ENCODE measurements around the gene ARMH4. TPM values are rescaled to one million over a fixed set of nuclear protein-coding genes. Genes with fewer than 3 reads are reported as not detected.
"Not testable (repeated sequence)": the region's sequence is repeated elsewhere in the genome, so short reads cannot be mapped to it uniquely, and the experiment has no call there.

Gene ARMH4
- total RNA-seq, 1 donor from 2014 or later: 18.2 TPM

GRCh38 chr14:58146399-58146798, 5.6 kb downstream of the ARMH4 start:
- no peak for DNase-seq

GRCh38 chr14:58145936-58146335, 6.1 kb downstream of the ARMH4 start:
- no peak for DNase-seq

- no peak for DNase-seq
Measured at GRCh38 chr14:58143106-58143505, 8.9 kb downstream of the ARMH4 start.

GRCh38 chr14:58141893-58142292, 10.1 kb downstream of the ARMH4 start:
- DNase-seq: no peak

GRCh38 chr14:58138714-58139482, 13.1 kb downstream of the ARMH4 start:
- DNase-seq: no peak

- DNase-seq: peak; percentile 45
Measured at GRCh38 chr14:58138031-58138713, 13.8 kb downstream of the ARMH4 start.

GRCh38 chr14:58133739-58134138, 18.3 kb downstream of the ARMH4 start:
- DNase-seq: no peak

GRCh38 chr14:58131386-58131785, 20.6 kb downstream of the ARMH4 start:
- DNase-seq: no peak

- DNase-seq: no peak
Measured at GRCh38 chr14:58130116-58130782, 21.8 kb downstream of the ARMH4 start.

GRCh38 chr14:58129208-58129607, 22.8 kb downstream of the ARMH4 start:
- no peak for DNase-seq

GRCh38 chr14:58128416-58128815, 23.6 kb downstream of the ARMH4 start:
- DNase-seq: no peak

- not testable (repeated sequence) for DNase-seq
Measured at GRCh38 chr14:58122546-58122945, 29.5 kb downstream of the ARMH4 start.

- no peak for DNase-seq
Measured at GRCh38 chr14:58121530-58122186, 30.4 kb downstream of the ARMH4 start.

GRCh38 chr14:58119381-58119780, 32.6 kb downstream of the ARMH4 start:
- DNase-seq: peak; percentile 53

- DNase-seq: no peak
Measured at GRCh38 chr14:58118097-58118815, 33.8 kb downstream of the ARMH4 start.

- DNase-seq: no peak
Measured at GRCh38 chr14:58109744-58110143, 42.3 kb downstream of the ARMH4 start.

- DNase-seq: no peak
Measured at GRCh38 chr14:58108717-58109116, 43.3 kb downstream of the ARMH4 start.

- DNase-seq: peak; percentile 81
Measured at GRCh38 chr14:58107947-58108552, 44.0 kb downstream of the ARMH4 start.

GRCh38 chr14:58107041-58107440, 45.0 kb downstream of the ARMH4 start:
- DNase-seq: no peak

GRCh38 chr14:58106446-58106845, 45.6 kb downstream of the ARMH4 start:
- DNase-seq: no peak

- DNase-seq: peak; percentile 51
Measured at GRCh38 chr14:58104808-58105207, 47.2 kb downstream of the ARMH4 start.

All from tongue (tissue), 2 donors.